HL-60/S4 (cell line): ENCODE data around the gene KCNJ11.

ENCODE experiments used
- in situ Hi-C: fragments of 300-500 bp; cut with MboI; formaldehyde crosslinking; loops from 2 replicates; pipeline ENCODE4 v1.14.3; 2022; ENCODE audit warnings: low sequenced_read_pairs

Gene KCNJ11

DNA sequence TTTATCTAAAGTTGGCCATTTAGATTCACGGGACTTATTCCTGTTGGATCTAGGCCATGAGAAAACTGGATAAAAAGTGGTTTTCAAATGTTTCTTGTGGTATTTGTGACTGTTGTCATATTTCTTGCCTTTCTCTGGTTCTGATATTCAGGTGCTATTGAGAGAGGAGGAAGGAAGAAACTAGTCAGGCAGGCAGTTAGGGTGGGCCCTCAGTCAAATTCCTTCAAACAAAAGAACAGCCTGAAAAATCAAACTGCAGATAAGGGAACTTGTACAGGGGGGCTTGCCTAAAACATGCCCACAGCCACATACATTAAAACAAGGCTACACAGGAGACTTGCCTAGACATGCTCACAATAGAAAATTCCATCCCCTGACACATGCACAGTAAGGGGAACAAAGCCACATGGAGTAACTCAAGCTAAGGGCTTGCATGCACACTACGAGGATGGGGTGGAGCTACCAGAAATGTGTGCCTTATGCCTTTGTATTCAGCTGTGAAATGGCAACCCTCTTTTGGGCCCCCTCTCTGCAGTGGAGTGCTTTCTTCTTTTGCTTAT is 18.7 kb downstream of the KCNJ11 start:
- in situ Hi-C loops, result no loop called here

DNA sequence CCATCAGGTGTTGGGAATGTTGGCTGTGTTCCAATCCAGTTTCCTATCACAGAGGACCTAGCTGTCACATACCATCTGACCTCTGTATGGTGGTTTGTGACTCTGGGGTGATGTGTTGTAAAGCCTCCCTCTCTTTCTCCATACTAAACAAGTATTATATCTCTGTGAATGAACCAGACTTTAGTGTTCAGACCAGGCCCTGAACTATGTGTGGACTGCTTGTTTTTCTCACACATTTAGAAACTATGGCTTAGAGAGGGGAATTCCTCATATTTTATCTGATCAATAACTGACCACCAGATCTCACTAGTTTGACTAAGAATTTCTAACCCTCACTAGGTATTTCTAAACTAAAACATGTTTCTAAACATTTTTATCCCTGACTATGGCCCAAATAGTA is 19.4 kb downstream of the KCNJ11 start:
- in situ Hi-C loops, result no loop called here

DNA sequence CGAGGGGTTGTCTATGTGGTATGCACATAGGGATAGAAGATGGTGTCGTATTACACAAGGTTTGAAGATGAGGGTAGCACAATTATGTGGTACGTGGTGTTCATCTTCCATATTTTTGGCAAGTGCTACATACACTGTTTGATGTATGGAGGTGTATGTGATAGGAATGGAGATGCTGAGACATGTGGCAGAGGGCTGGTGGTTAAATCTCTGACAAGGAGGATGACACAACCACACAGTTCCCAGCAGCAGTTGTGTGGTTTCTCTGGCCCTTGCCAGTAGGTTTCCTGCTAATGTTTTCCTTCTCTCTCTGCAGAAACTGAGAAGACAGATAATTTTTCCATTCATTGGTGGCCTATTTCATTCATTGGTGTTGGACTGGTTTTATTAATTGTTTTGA is 19.9 kb downstream of the KCNJ11 start:
- in situ Hi-C loops, result no loop called here

DNA sequence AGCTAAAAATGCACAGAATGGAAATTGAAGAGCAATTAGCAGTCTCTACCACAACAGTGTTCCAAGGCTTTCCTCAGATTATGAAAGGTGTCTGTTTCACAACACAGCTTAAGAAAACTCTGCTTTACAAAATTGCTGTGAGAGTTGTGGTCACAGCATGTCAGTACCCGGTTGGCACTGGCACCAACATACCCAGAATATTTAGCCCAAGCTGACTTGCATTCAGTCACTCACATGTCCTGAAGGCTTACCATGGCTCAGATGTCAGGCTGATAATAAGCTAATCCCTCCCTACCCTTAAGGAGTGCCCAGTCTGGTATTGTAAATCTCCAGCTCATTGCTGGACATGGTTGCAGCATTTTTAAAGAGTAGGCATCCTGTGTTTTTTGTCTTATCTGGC is 22.0 kb downstream of the KCNJ11 start:
- in situ Hi-C loops, result no loop called here

DNA sequence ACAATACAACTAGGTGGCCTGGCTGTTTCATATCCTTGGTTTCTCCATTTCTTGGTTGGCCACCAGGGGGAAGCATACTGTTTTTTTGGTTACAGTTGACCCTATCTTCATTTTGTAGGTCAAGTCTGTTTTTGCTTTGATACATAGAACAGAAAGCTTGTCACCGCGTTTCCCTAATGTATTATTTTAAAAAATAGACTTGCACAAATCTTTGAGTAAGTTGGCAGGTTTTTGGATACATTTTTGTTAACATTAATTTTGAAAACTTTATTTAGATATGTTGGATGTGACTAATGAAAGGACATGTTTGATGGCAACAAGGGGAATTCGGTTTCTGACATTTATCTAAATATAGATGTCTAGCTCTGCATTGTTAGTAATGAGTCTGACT is 33.9 kb downstream of the KCNJ11 start:
- in situ Hi-C loops, result no loop called here

DNA sequence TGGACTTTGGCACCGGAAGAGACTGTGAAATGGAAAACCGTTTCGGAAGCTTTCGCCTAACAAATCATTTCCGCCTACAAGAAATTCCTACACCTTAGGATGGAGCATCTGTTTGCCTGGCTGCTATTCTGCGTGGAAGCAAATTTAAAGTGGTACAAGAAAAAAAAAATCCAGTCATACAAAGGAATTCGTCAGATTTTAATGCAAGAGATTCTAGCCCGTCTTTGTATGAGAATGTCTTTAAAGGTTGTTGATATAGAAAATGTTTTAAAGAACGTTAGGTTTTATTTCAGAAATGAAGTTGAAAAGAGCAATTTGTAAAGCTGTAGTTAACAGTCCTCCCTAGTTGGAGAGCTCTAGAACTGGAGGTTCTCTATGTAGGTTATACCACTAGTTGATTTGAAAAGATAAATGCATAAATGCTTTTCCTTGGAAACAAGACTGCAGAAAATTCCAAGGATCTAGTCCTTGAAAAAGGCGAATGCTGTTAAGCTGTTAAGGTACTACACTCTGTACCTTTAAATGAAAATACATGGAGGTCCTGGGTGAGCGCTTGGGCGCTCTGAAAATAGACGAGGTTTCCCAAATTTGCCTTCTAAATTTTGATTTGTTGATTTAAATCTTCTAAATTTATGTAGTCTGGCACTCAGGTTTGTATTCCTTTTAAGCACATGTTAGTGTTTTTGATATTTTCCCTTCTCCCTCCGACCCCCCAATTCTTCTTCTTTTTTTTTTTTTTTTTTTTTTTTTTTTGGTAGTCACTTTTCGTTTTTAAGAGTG is 34.4 kb downstream of the KCNJ11 start:
- in situ Hi-C loops, result no loop called here

DNA sequence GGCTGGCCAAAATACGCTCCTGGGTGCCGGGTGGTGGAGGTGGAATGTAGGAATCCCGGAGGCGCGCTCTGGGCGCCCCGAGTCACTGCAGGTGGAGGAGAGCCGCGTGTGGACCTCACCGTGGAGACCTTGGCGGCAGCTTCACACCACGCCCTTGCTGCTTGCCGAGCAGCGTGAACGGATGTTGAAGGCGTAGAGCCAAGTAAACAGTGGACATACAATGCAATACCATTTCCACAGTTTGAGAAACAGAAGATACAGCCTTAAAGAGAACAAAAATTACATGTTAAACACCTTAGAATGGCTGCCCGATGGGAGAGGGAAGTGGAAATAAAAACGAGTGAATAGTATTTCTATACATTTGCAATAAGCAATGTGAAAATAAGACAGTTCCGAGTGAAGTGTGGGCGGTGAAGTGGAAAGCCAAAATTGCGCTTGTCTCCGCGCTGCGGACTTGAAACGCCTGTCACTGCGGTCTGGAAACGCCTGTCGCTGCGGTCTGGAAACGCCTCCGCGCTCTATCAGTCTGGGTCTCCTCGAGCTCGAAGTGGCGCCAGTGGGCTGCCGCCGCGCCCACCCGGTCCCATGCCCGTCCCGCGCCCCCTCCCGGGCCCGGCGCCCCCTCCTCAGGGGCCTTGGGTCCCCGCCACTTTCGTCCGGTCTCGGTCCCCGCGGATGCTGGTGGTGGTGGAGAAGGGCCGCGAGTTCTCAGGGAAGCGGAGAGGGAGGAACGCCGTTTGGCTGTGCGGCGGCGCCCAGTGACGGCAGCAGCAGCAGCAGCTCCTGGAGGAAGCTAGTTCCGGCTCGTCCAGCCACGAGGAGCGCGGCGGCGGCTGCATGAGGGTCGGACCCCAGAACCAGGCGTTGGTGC is 35.3 kb downstream of the KCNJ11 start:
- in situ Hi-C loops, result no loop called here

DNA sequence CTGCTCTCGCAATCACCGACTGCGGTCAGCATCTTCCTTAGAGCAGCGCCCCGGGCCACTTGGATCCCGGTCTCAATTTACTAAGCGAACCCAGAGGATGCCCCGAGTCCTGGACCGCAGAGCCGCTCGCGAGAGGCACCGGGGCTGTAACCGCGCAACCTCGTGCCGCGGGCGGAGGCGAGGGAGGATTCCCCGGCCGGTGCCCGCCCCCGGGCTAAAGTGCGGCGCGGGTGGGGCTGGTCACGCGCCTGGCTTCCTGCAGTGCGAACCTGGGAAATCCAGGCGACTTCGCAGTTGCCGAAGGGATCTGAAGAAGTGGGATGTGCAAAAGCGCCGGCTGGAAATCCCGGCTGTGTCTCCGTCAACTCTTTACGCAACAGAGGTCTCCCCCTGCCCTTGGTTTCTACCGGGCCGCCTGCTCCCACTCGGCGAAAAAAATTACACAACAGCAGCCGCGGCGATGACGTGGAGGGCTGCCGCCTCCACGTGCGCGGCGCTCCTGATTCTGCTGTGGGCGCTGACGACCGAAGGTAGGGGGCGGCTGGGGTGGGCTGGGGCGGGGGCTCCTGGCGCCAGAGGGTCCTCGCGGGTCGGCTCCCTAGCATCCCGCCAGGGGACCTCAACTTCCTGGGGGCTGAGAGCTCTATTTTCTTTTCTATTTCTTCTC is 36.8 kb downstream of the KCNJ11 start, which contains the start of gene NCR3LG1:
Gene NCR3LG1, plus strand, starts transcription at position 291 of the 667 bp plus-strand sequence. Its CDS starts 170 bp downstream, at position 461.
- in situ Hi-C loops, result no loop called here

DNA sequence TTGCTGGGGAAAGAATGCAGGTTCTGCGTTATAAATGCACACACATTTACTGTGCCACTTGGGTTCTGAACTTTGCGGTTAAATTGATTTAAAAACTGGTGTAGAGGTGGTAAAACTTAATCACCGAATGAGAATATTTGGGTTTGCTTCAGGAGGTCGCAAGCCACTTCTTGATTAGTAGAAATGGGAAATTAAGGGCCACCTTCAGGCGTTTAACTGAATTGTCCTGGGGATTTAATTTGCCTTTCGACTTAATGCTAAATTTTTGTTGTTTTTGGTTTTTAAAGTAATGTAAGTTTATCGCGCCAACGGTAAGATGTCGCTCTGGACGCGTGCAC is 37.3 kb downstream of the KCNJ11 start:
- in situ Hi-C loops, result no loop called here

DNA sequence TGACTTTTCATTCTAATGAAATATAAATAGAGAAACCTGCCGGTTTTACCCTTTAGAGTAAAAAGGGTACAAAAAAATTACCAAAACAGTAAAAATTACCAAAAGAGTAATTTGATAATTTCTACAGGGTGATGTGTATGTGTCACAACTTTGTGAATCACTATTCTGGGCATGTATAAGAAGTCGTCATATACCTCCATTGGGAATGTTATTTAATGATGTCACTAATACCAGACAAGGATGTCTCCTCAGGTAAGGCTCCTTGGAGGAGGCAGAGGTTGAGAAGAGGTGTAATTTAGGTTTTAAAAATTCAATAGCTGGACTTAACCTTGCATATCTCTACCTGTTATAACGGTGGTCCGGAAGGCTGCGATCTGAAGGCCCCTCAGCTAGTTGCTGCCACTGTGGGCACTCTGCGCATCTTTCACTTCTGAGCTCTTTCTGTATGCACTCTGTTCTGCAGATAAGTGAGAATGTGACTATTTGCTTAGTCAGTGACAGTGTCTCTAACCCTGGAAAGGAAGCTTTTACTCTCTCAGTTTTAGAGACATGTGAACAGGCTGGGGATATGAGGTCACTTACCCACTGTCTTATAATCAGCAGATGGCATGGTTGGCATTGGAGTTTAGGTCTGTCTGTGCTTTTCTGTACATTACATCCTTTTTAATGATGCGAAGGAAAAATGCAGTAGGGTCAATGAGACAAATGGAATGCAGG is 37.8 kb downstream of the KCNJ11 start:
- in situ Hi-C loops, result no loop called here

DNA sequence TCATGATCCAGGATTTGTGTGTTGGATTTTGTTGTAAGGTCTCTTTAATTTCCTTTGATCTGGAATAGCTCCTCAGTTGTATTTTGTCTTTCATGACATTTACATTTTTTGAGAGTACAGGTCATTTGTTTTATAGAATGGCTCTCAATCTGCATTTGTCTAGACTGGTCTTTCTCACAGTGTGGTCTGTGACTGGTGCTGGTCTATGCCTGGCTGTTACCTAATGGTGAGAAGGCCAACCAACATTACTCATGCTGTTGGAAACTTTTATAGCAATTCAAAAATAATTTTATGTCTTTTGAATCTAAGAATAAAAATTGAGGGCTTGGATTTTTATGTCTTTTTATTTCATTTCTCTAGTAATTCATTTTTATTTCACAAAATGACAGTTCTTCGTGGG is 40.8 kb downstream of the KCNJ11 start:
- in situ Hi-C loops, result no loop called here

DNA sequence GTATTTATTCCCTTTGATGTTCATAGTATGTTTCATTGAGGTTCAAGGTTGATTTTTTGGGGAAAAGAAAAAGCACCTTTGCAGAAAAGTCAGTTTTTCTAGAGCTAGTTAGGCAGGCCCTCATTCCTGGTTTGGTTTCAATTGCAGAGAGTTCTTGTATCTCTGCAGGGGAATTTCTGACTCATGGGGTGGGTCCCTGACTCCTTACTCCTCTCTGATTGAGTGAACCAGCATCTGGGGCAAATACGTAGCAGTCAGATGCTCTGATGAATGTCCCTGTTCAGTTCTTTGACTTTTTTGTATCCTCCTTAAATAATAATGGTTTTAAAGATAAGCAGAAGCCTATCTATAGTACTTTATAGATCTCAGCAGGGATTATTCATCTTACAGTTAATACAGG is 44.6 kb downstream of the KCNJ11 start:
- in situ Hi-C loops, result no loop called here

DNA sequence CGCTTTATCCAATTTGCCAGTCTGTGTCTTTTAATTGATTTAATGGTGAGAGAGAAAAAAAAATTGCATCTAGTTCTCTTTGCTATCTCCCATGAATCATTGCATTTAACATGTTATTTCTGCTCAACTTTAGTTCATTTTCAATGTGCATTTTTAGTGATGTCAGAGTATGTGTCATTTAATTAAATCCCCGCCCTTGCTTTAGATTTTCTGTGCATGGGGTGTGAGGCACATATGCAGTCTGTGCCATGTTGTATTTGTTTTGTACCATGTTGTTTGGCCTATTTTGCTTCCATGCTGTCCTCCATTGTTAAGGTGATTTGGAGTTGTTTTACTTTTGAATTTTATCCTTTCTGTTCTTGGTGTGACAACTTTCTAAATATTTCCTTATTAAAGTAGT is 45.2 kb downstream of the KCNJ11 start:
- in situ Hi-C loops, result no loop called here
